Measurements from ENCODE around the gene LMTK2.

LMTK2 gene

DNA sequence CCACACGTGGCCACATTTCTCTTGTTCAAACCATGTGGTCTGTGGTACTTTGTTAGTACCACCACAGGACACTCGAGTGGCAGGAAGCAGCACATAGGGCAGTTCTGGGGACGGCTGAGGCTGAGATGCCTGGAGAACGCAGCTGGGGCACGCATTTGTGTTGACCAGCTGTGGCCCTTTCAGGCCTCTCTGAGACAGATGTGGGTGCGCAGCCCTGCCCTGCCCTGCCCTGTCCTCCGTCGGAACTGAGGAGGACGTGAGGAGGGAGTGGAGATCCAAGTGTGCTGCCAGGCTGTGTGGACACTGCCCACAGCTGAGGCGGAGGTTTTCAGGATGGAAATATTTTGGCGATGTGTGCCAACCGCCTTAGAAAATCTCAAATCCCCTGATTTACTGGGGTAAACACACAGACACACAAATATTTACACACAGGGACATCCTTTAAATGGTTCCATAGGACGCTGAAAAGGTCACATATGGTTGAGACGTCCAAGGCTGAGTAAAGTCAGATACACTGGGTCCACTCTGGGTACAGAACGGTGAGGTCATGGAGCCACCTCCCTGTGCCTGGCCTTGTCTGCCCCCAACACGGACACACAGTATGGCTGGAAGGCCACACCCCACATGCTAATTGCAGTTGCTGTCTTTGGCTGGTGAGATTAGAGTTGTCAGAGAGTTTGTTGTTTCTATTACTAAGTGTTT is 119.4 kb downstream of the LMTK2 start:
- Histone ChIP-seq H3K36me3 (ENCODE audit: insufficient read depth, low read length) (no peaks in the 10 kb centered on the region; the same call in 1 of the 2 replicates), H3K9ac (ENCODE audit: low read depth, low read length) (no peak overlapping the region), H3K9me3 (ENCODE audit: control insufficient read depth, insufficient read depth, low read length) (no peaks in the 10 kb centered on the region), H3K4me1 (ENCODE audit: insufficient read depth, low read length) (no peaks in the 10 kb centered on the region)

- Histone ChIP-seq H3K36me3 (ENCODE audit: insufficient read depth, low read length) (no peaks in the 10 kb centered on the region; the same call in 1 of the 2 replicates), H3K9me3 (ENCODE audit: control insufficient read depth, insufficient read depth, low read length) (no peaks in the 10 kb centered on the region), H3K9ac (ENCODE audit: low read depth, low read length) (no peak overlapping the region), H3K4me1 (ENCODE audit: insufficient read depth, low read length) (no peaks in the 10 kb centered on the region)
Measured at GRCh38 chr7:98227939-98228338, 121.3 kb downstream of the LMTK2 start.

- no peaks in the 10 kb centered on the region; the same call in 1 of the 2 replicates for H3K36me3 ChIP-seq (ENCODE audit: insufficient read depth, low read length)
- no peaks in the 10 kb centered on the region for H3K9me3 ChIP-seq (ENCODE audit: control insufficient read depth, insufficient read depth, low read length)
- no peaks in the 10 kb centered on the region for H3K4me1 ChIP-seq (ENCODE audit: insufficient read depth, low read length)
- H3K9ac ChIP-seq (ENCODE audit: low read depth, low read length) = no peak overlapping the region
Measured at GRCh38 chr7:98228801-98229200, 122.1 kb downstream of the LMTK2 start.

DNA sequence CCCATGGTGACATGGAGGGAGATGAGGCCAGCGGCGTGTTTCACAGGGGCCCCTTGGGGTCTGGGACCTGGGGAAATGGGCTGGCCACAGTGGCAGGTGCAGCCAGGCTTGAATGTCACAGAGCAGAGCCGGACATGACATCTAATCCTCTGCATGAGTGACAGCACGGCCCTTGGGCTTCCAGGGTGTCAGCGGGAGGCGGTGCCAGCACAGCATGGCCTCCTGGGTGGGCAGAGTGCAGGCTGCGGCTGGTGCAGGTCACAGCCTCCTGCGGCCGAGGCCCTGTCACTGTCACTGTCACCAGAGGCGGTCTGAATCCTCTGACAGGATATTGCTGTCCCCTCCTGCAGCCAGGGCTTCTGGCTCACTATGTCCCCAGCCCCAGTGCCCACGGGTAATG is 122.8 kb downstream of the LMTK2 start:
- H3K9ac ChIP-seq (ENCODE audit: low read depth, low read length) = no peak overlapping the region
- H3K36me3 ChIP-seq (ENCODE audit: insufficient read depth, low read length) = no peaks in the 10 kb centered on the region; the same call in 1 of the 2 replicates
- H3K4me1 ChIP-seq (ENCODE audit: insufficient read depth, low read length) = no peaks in the 10 kb centered on the region
- H3K9me3 ChIP-seq (ENCODE audit: control insufficient read depth, insufficient read depth, low read length) = no peaks in the 10 kb centered on the region

- H3K36me3 ChIP-seq (ENCODE audit: insufficient read depth, low read length) = no peaks in the 10 kb centered on the region; the same call in 1 of the 2 replicates
- H3K4me1 ChIP-seq (ENCODE audit: insufficient read depth, low read length) = no peaks in the 10 kb centered on the region
- H3K9me3 ChIP-seq (ENCODE audit: control insufficient read depth, insufficient read depth, low read length) = no peaks in the 10 kb centered on the region
- no peak overlapping the region for H3K9ac ChIP-seq (ENCODE audit: low read depth, low read length)
Measured at GRCh38 chr7:98229991-98230745, 123.5 kb downstream of the LMTK2 start.

DNA sequence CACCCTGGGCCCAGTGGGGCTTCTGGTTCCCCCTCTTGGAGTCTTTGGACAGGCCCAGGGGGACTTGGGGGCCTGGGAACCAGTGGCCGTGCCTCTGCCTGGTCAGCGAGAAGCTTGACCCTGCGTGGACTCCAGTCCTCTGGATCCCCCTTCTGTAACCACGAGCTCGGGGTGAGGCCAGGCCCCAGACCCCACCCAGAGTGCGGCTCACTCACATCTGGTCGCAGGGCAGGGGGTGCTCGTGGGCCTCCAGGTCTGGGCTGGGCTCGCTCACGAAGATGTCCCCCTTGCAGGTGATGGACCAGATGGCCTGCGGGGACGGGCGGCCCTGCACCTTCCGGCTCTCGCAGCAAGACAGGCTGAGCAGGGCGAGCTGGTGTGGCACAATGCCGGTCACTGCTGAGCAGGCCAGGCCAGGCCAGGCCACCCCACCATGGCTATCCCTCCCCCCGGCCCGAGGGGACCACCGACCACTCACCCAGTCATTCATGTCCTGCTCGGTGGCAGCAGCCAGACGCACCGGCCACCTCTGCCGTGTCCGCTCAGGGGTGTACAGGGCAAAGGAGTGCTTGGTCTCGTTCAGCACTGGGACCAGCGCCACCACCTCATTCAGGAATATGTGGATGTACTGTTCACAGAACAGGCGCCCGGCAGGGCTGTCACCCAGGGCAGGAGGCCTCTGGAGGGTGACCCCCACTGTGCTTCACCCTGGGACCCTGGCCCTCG is 124.2 kb downstream of the LMTK2 start:
- Histone ChIP-seq H3K9ac (ENCODE audit: low read depth, low read length) (no peak overlapping the region), H3K4me1 (ENCODE audit: insufficient read depth, low read length) (no peaks in the 10 kb centered on the region), H3K36me3 (ENCODE audit: insufficient read depth, low read length) (no peaks in the 10 kb centered on the region; the same call in 1 of the 2 replicates), H3K9me3 (ENCODE audit: control insufficient read depth, insufficient read depth, low read length) (no peaks in the 10 kb centered on the region)

DNA sequence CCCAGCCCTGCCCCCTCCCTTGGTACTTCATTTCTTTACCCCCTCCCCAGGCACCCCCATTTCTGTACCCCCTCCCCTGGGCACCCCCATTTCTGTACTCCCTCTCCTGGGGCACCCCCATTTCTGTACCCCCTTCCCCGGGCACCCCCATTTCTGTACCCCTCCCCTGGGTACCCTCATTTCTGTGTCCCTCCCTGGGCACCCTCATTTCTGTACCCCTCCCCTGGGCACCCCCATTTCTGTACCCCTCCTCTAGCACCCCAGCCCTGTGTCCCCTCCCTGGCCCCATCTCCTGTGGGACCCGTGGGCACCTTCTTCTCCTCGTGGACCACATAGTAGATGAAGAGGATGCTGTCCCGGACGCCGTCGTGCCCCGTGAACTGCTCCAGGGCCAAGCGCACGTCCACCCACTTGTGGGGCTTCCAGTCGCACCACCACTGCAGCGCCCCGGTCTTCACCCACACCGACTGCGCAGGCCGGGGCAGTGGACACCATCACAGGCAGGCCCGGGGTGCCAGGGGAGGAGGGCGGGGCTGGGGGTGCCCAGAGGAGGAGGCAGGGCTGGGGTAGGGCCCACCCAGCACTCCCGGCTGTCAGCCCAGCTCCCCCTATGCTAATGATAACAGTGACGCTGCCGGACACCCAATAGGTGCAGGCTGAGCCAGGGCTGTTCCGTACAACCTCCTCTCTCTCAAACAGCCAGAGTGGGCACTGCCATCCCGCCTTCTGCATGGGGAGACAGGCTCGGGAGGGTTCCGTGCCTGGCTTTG is 125.0 kb downstream of the LMTK2 start:
- Histone ChIP-seq H3K9ac (ENCODE audit: low read depth, low read length) (no peak overlapping the region), H3K9me3 (ENCODE audit: control insufficient read depth, insufficient read depth, low read length) (no peaks in the 10 kb centered on the region), H3K4me1 (ENCODE audit: insufficient read depth, low read length) (no peaks in the 10 kb centered on the region), H3K36me3 (ENCODE audit: insufficient read depth, low read length) (no peaks in the 10 kb centered on the region; the same call in 1 of the 2 replicates)

DNA sequence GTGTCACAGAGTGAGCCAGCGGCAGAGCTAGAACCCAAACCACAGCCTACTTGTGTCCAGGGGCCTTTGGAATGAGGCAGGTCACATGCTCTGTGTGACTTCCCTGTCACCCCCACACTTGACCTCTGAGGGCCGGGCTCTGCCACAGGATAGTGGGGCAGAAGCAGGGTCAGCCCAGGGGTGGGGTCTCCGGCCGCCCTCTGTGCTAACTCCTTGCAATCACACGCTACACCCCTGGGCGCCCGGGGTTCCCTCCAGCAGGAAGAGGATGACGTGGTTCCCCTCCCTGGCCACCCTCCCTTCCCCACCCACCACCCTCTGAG is 125.6 kb downstream of the LMTK2 start:
- H3K9me3 ChIP-seq (ENCODE audit: control insufficient read depth, insufficient read depth, low read length) = no peaks in the 10 kb centered on the region
- H3K9ac ChIP-seq (ENCODE audit: low read depth, low read length) = no peak overlapping the region
- H3K4me1 ChIP-seq (ENCODE audit: insufficient read depth, low read length) = no peaks in the 10 kb centered on the region
- no peaks in the 10 kb centered on the region; the same call in 1 of the 2 replicates for H3K36me3 ChIP-seq (ENCODE audit: insufficient read depth, low read length)

DNA sequence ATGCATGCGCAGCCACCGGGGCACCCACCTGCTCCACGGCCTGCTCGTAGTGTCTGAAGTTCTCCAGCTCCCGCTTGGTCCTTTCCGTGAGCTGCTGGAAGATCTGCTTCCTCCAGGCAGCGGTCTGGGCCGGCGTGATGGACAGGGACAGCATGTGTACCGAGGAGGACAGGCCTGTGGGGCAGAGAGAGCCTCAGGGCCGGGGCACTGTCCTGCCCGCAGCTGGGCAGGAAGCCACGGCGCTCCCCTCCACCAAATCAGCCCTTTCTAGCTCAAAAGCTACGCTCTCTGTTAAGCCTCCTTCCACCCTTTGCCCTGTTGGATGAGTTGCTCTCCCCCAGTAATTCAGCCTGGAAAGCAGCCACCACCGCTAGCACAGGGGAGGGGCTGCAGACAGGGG is 126.1 kb downstream of the LMTK2 start:
- no peaks in the 10 kb centered on the region; the same call in 1 of the 2 replicates for H3K36me3 ChIP-seq (ENCODE audit: insufficient read depth, low read length)
- no peaks in the 10 kb centered on the region for H3K9me3 ChIP-seq (ENCODE audit: control insufficient read depth, insufficient read depth, low read length)
- no peak overlapping the region for H3K9ac ChIP-seq (ENCODE audit: low read depth, low read length)
- no peaks in the 10 kb centered on the region for H3K4me1 ChIP-seq (ENCODE audit: insufficient read depth, low read length)

DNA sequence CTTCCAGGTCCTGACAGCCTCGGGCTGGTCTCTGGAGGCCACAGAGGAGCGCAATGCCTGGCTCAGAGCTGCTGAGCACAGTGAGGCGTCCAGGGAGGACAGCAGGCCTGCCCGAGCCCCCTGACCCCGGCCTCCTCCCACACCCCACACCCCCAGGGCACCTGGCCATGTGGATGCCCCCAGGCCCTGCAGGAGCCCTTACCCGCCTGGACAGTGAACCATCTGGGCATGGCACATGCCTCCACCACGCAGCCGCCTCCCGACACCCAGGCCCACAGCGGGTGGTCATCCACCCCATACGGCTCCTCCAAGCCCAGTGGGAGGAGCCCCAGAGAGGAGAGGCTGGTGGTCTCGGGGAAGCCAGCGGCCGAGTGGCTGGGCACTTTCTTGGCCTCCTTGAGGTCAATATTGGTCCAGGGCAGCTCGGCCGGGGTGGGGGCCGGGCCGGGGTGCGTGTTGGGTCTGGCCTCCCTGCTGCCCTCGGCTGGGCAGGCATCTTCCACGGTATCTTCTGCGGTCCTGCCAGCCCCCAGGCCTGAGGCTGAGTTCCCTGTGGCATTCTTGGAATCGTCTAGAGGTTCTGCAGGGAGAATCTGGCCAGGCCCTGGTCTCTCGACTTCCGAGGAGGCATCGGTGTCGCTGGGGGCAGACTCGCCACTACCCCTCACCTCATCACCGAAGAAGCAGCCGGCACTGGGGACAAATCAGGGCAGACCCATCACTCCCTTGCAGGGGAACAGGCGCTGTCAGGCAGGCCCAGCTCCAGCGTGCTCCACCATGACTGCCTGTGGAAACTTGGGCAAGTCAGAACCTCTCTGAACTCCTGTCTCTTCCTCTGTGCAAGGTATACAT is 126.8 kb downstream of the LMTK2 start:
- H3K9ac ChIP-seq (ENCODE audit: low read depth, low read length) = no peak overlapping the region

DNA sequence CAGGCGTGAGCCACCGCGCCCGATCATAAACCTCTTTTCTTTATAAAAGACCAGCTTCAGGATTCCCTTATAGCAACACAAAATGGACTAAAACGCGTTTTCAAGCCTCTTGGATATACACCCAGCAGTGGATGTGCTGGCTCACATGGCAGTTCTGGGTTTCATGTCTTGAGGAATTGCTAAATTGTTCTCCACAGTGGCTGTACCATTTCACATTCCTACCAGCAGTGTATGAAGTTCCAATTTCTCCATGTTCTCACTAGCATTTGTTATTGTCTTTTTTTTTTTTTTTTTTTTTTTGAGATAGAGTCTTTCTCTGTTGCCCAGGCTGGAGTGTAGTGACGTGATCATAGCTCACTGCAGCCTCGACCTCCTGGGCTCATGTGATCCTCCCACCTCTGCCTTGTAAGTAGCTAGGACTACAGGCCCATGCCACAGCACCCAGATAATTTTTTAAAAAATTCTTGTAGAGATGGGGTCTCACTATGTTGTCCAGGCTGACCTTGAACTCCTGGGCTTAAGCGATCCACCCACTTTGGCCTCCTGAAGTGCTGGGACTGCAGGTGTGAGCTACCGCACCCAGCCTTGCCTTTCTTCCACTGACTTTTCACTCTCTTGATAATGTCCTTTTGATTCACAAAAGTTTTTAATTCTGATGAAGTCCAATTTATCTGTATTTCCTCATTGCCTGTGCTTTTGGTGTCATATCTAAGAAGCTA is 127.9 kb downstream of the LMTK2 start:
- no peaks in the 10 kb centered on the region for H3K9me3 ChIP-seq (ENCODE audit: control insufficient read depth, insufficient read depth, low read length)
- H3K36me3 ChIP-seq (ENCODE audit: insufficient read depth, low read length) = no peaks in the 10 kb centered on the region; the same call in 1 of the 2 replicates
- H3K9ac ChIP-seq (ENCODE audit: low read depth, low read length) = no peak overlapping the region
- H3K4me1 ChIP-seq (ENCODE audit: insufficient read depth, low read length) = no peaks in the 10 kb centered on the region

More for the DNA sequence above, 126.8 kb downstream of the LMTK2 start:
- Histone ChIP-seq H3K4me1 (ENCODE audit: insufficient read depth, low read length) (no peaks in the 10 kb centered on the region), H3K9me3 (ENCODE audit: control insufficient read depth, insufficient read depth, low read length) (no peaks in the 10 kb centered on the region), H3K36me3 (ENCODE audit: insufficient read depth, low read length) (no peaks in the 10 kb centered on the region; the same call in 1 of the 2 replicates)

DNA sequence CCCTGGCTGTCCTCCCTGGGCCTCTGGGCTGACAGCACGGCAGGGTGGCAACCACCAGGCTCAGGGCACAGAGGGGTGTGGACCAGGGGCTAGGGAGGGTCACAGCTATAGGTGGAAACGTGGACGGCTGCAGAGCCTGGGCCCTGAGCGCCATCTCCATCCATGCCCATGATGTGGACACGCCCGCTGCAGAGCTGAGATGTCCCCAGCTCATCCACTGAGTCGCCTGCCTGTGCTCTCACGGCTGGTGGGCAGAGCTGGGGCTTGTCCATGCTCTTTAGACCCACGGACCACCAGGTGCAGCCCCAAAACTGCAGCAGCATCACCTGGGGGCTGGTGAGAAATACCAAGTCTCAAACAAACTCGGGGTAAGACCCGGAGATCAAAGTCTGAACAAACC is 129.2 kb downstream of the LMTK2 start:
- H3K36me3 ChIP-seq (ENCODE audit: insufficient read depth, low read length) = no peaks in the 10 kb centered on the region; the same call in 1 of the 2 replicates
- H3K9ac ChIP-seq (ENCODE audit: low read depth, low read length) = no peak overlapping the region
- no peaks in the 10 kb centered on the region for H3K4me1 ChIP-seq (ENCODE audit: insufficient read depth, low read length)
- H3K9me3 ChIP-seq (ENCODE audit: control insufficient read depth, insufficient read depth, low read length) = no peaks in the 10 kb centered on the region
